Psoas muscle (tissue), 8 donors: Measurements from ENCODE around the gene RUFY4. TPM values are rescaled to one million over a fixed set of nuclear protein-coding genes. Genes with fewer than 3 reads are reported as not detected.

ENCODE experiments used
- ATAC-seq, 4 donors: fragments of 200-7000 bp; cut with Tn5 transposase; one replicate each; pipeline ENCODE4 v1.9.1; 2020; ENCODE audit warnings: moderate library complexity in 3 of 4, mild to moderate bottlenecking in 2 of 4
- DNase-seq, 2 donors: peaks; one replicate each; pipeline ENCODE4 v3.0.0-alpha.2; 2020
- H3K27ac ChIP-seq: fragments of 200-600 bp; one replicate; pipeline ENCODE4 v1.8.0; 2022
- H3K27me3 ChIP-seq, 3 donors: fragments of 200-600 bp in 1 of 3; one replicate each; pipeline versions ENCODE4 v1.6.1 to v1.8.0; 2013 to 2022; ENCODE audit warnings: low read length in 2 of 3, mild to moderate bottlenecking in 2 of 3, moderate library complexity in 1 of 3; ENCODE audit not compliant: insufficient read depth in 3 of 3
- H3K36me3 ChIP-seq, 2 donors: fragments of 200-600 bp in 1 of 2; one replicate each; pipeline versions ENCODE4 v1.6.1 to v1.8.0; 2013 to 2022; ENCODE audit warnings: low read depth in 1 of 2, mild to moderate bottlenecking in 1 of 2, moderate library complexity in 1 of 2; ENCODE audit not compliant: insufficient read depth in 1 of 2
- H3K4me1 ChIP-seq: fragments of 200-600 bp; one replicate; pipeline ENCODE4 v1.8.0; 2022
- H3K4me3 ChIP-seq: fragments of 200-600 bp; one replicate; pipeline ENCODE4 v1.8.0; 2022; ENCODE audit warnings: mild to moderate bottlenecking
- H3K9me3 ChIP-seq: fragments of 200-600 bp; one replicate; pipeline ENCODE4 v1.8.0; 2022
- CTCF ChIP-seq: fragments of 200-600 bp; IDR thresholded peaks from one replicate; pipeline ENCODE4 v1.8.0; 2022; ENCODE audit warnings: antibody characterized with exemption
- WGBS, 3 donors: extraction: QIAGEN DNeasy Blood & Tissue Kit; methylation state at CpG; one replicate each; pipeline versions ENCODE4 v1.1.6 to v1.1.7; 2013; 5-methylcytosine and 5-hydroxymethylcytosine counted together
- intact Hi-C, 2 donors: fragments of 100-400 bp; cut with DNase I; formaldehyde crosslinking; loops; one replicate each; pipeline versions ENCODE4 v1.11.0 to v1.14.2; 2022
- polyA plus RNA-seq, 3 donors: library from polyadenylated mRNA; stranded (reverse); fragments of 200-250 nt; gene quantifications; one replicate each; pipeline ENCODE4 v1.2.3, GENCODE V29; 2013
- total RNA-seq, 4 donors: library from RNA; stranded (reverse); fragmentation: NEBNext Ultra II Directional in 2 of 4; extraction: Animal tissue kit (Norgen Biotek cat#: 25700) in 2 of 4; gene quantifications; one replicate each; pipeline versions ENCODE4 v1.2.1 to v1.2.4, GENCODE V29; 2021 to 2023
- donor health status: healthy with polysubstance abuse.
- donor health status: DM: no; HTN: no; CAD: no; lungs with moderate emphysema.
- donor health status: Bipolar disorder and iron deficiency.
- donor health status: healthy.
- donor health status: DM: yes; HTN: yes; CAD: no.
- donor health status: DM: no; HTN: no; CAD: no.
- donor health status: DM: no; HTN: no; CAD: no.
- donor health status: DM: yes; HTN: yes; CAD: no.

The RUFY4 gene
- total and polyA plus RNA-seq, 7 donors = 0.01 to 0.03 TPM; not detected in 5

- no peak for TF ChIP-seq CTCF
- intact Hi-C loops = no loop called here
- no peak overlapping the region for H3K4me3 ChIP-seq
- WGBS, 3 donors = 69 to 86% (median 80%) methylated on average over 7 to 8 of the region's 8 CpGs
- peaks cover 0 to 7% (median 0%) of the 10 kb centered on the region in 3 donors for H3K27me3 ChIP-seq
- ATAC-seq = no peak
- H3K27ac ChIP-seq = no peak overlapping the region
- no peaks in the 10 kb centered on the region for H3K9me3 ChIP-seq
- H3K4me1 ChIP-seq = no peaks in the 10 kb centered on the region
- no peak for DNase-seq
- H3K36me3 ChIP-seq = no peaks in the 10 kb centered on the region
Measured at GRCh38 chr2:218072478-218073024, 3.5 kb downstream of the RUFY4 start.

GRCh38 chr2:218073185-218073584, 4.1 kb downstream of the RUFY4 start:
- Histone ChIP-seq H3K4me1 (no peaks in the 10 kb centered on the region), H3K9me3 (no peaks in the 10 kb centered on the region), H3K36me3 (no peaks in the 10 kb centered on the region), H3K4me3 (no peak overlapping the region), H3K27ac (no peak overlapping the region), H3K27me3 (peaks cover 0 to 3% (median 0%) of the 10 kb centered on the region in 3 donors)
- TF ChIP-seq CTCF = no peak
- DNase-seq = no peak
- 78 to 81% (median 79%) methylated on average over 4 of the region's 4 CpGs for WGBS, 3 donors
- no peak for ATAC-seq
- intact Hi-C loops = no loop called here

- no peak overlapping the region for H3K27ac ChIP-seq
- 50 to 60% (median 52%) methylated on average over 7 of the region's 7 CpGs for WGBS, 3 donors
- no peaks in the 10 kb centered on the region for H3K36me3 ChIP-seq
- ATAC-seq (peak in 3 of 4 donors; percentile 48 to 51 (median 50)), DNase-seq (no peak)
- intact Hi-C loops = no loop called here
- no peaks in the 10 kb centered on the region for H3K4me1 ChIP-seq
- peak; percentile 43 for TF ChIP-seq CTCF
- no peak overlapping the region for H3K4me3 ChIP-seq
- peaks cover 0 to 1% (median 0%) of the 10 kb centered on the region in 3 donors for H3K27me3 ChIP-seq
- H3K9me3 ChIP-seq = no peaks in the 10 kb centered on the region
Measured at GRCh38 chr2:218074031-218074430, 5.0 kb downstream of the RUFY4 start.

GRCh38 chr2:218075975-218076811, 7.1 kb downstream of the RUFY4 start:
- no peak overlapping the region for H3K4me3 ChIP-seq
- intact Hi-C loops = no loop called here
- no peaks in the 10 kb centered on the region for H3K4me1 ChIP-seq
- no peak overlapping the region for H3K27ac ChIP-seq
- WGBS, 3 donors = 80 to 85% (median 85%) methylated on average over 9 to 10 of the region's 10 CpGs
- DNase-seq = no peak
- ATAC-seq = no peak
- no peak for TF ChIP-seq CTCF
- H3K9me3 ChIP-seq = no peaks in the 10 kb centered on the region
- H3K36me3 ChIP-seq = no peaks in the 10 kb centered on the region
- peaks cover 0 to 1% (median 0%) of the 10 kb centered on the region in 3 donors for H3K27me3 ChIP-seq
